OCI-LY1 (cell line): ENCODE results near the gene ASB4.

Experiments
- H2AFZ ChIP-seq: fragments of 200-600 bp; sonication (generic), shearing (Covaris generic); 2 replicates; pipeline ENCODE4 v1.6.0; 2014; ENCODE audit warnings: antibody characterized with exemption, mild to moderate bottlenecking, low read length
- H3F3A ChIP-seq: fragments of 200-600 bp; sonication (generic), shearing (Covaris generic); 2 replicates; pipeline ENCODE4 v1.6.0; 2014; ENCODE audit warnings: mild to moderate bottlenecking, antibody characterized with exemption, low read length, moderate library complexity; ENCODE audit not compliant: insufficient read depth
- H3K27ac ChIP-seq: fragments of 200-600 bp; sonication (generic); 2 replicates; pipeline ENCODE4 v1.5.1; 2014; ENCODE audit warnings: low read length, mixed run types, mild to moderate bottlenecking, low read depth; ENCODE audit not compliant: poor library complexity, severe bottlenecking
- H3K27me3 ChIP-seq: fragments of 200-600 bp; sonication (generic); 2 replicates; pipeline ENCODE4 v1.6.0; 2014; ENCODE audit warnings: antibody characterized with exemption, mild to moderate bottlenecking, low read length, moderate library complexity; ENCODE audit not compliant: insufficient read depth
- H3K36me3 ChIP-seq: fragments of 200-600 bp; sonication (generic); 2 replicates; pipeline ENCODE4 v1.6.1; 2014; ENCODE audit warnings: mild to moderate bottlenecking, antibody characterized with exemption, low read length, moderate library complexity, mixed read lengths; ENCODE audit not compliant: insufficient read depth
- H3K4me1 ChIP-seq: fragments of 200-600 bp; sonication (generic); 2 replicates; pipeline ENCODE4 v1.5.1; 2014; ENCODE audit warnings: mild to moderate bottlenecking, low read length, moderate library complexity; ENCODE audit not compliant: insufficient read depth, severe bottlenecking
- H3K4me2 ChIP-seq: fragments of 200-600 bp; sonication (generic), shearing (Covaris generic); 2 replicates; pipeline ENCODE4 v1.6.1; 2014; ENCODE audit warnings: low read length
- H3K4me3 ChIP-seq: fragments of 200-600 bp; sonication (generic); 2 replicates; pipeline ENCODE4 v1.5.1; 2014; ENCODE audit warnings: low read length, low read depth, mild to moderate bottlenecking, mixed read lengths; ENCODE audit not compliant: poor library complexity, severe bottlenecking
- H3K79me2 ChIP-seq: fragments of 200-600 bp; shearing (Covaris generic); 2 replicates; pipeline ENCODE4 v1.6.1; 2016; ENCODE audit warnings: mixed run types, low read length, mixed read lengths; ENCODE audit not compliant: insufficient read depth
- H3K9ac ChIP-seq: fragments of 200-600 bp; sonication (generic), shearing (Covaris generic); 2 replicates; pipeline ENCODE4 v1.6.1; 2014; ENCODE audit warnings: mild to moderate bottlenecking, low read length, mixed read lengths
- H3K9me2 ChIP-seq: fragments of 200-600 bp; sonication (generic), shearing (Covaris generic); 2 replicates; pipeline ENCODE4 v1.6.1; 2014; ENCODE audit warnings: low read depth, mild to moderate bottlenecking, low read length, mixed read lengths
- H3K9me3 ChIP-seq: fragments of 200-600 bp; shearing (Covaris generic); 2 replicates; pipeline ENCODE4 v1.6.1; 2014; ENCODE audit warnings: low read length, mixed read lengths
- H4K20me1 ChIP-seq: fragments of 200-600 bp; sonication (generic), shearing (Covaris generic); 2 replicates; pipeline ENCODE4 v1.6.0; 2016; ENCODE audit warnings: mild to moderate bottlenecking, low read length; ENCODE audit not compliant: insufficient read depth
- EZH2 ChIP-seq: fragments of 200-600 bp; sonication (generic), shearing (Covaris generic); IDR thresholded peaks from 2 replicates; pipeline ENCODE4 v1.8.0; 2017; ENCODE audit warnings: borderline replicate concordance, mixed run types, mild to moderate bottlenecking, antibody characterized with exemption, low read length, moderate library complexity, mixed read lengths
- TF ChIP-seq, protein P1 (sequence below): fragments of 200-600 bp; sonication (generic), shearing (Covaris generic); IDR thresholded peaks from 2 replicates; pipeline ENCODE4 v1.5.1; 2017; ENCODE audit warnings: mild to moderate bottlenecking, antibody characterized with exemption, low read length, moderate library complexity, mixed read lengths

The ASB4 gene

DNA sequence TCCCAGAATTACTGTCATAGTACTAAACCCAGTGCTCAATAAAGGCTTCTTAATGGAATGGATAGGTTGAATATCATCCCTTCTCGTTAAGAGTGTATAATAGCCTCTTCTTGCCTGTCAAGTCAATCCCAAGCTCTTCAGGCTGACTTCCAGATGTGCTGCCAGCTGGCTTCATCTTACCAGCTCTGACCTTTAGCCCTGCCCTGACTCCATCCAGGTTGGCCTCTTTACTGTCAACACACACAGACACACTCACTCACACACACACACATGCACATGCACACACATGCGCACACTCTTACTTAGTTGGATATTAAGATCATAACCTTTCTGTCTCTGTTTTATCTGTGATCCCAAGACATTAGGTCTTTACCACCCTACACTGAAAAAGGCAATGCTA, 49.1 kb downstream of the ASB4 start:
- no peak overlapping the region for H2AFZ ChIP-seq
- H3K79me2 ChIP-seq, result no peaks in the 10 kb centered on the region
- no peak overlapping the region for H3K4me2 ChIP-seq
- no peak for TF ChIP-seq EZH2
- TF ChIP-seq, protein P1, sequence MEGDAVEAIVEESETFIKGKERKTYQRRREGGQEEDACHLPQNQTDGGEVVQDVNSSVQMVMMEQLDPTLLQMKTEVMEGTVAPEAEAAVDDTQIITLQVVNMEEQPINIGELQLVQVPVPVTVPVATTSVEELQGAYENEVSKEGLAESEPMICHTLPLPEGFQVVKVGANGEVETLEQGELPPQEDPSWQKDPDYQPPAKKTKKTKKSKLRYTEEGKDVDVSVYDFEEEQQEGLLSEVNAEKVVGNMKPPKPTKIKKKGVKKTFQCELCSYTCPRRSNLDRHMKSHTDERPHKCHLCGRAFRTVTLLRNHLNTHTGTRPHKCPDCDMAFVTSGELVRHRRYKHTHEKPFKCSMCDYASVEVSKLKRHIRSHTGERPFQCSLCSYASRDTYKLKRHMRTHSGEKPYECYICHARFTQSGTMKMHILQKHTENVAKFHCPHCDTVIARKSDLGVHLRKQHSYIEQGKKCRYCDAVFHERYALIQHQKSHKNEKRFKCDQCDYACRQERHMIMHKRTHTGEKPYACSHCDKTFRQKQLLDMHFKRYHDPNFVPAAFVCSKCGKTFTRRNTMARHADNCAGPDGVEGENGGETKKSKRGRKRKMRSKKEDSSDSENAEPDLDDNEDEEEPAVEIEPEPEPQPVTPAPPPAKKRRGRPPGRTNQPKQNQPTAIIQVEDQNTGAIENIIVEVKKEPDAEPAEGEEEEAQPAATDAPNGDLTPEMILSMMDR, result no peak
- H3F3A ChIP-seq, result no peaks in the 10 kb centered on the region
- no peak overlapping the region for H3K27ac ChIP-seq
- H3K9me3 ChIP-seq, result no peaks in the 10 kb centered on the region
- H4K20me1 ChIP-seq, result no peaks in the 10 kb centered on the region
- no peak overlapping the region for H3K4me3 ChIP-seq
- H3K27me3 ChIP-seq, result no peaks in the 10 kb centered on the region
- no peaks in the 10 kb centered on the region for H3K9me2 ChIP-seq
- H3K36me3 ChIP-seq, result no peaks in the 10 kb centered on the region
- no peaks in the 10 kb centered on the region for H3K4me1 ChIP-seq
- H3K9ac ChIP-seq, result no peak overlapping the region

DNA sequence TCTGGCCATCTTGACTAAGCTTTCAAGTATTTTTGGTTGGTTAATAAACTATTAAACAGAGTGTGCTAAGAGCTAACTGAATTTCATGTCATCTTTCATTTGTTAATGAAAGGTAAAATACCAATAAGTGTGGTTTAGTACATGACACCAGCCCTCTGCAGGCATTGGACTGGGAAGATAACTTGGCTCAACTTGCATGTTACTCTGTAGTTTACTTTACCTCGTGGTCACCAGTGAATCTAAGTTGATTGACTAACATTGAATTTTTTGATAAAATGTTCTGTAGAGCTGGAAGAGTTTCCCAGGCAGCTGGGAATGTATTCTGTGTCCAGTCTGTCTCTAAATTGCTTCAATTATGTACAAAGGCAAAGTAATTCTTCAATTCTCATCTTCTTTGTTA, 49.9 kb downstream of the ASB4 start:
- Histone ChIP-seq H3F3A (no peaks in the 10 kb centered on the region), H3K27ac (no peak overlapping the region), H3K9me3 (no peaks in the 10 kb centered on the region), H4K20me1 (no peaks in the 10 kb centered on the region), H2AFZ (no peak overlapping the region), H3K27me3 (no peaks in the 10 kb centered on the region), H3K9me2 (no peaks in the 10 kb centered on the region), H3K4me3 (no peak overlapping the region), H3K9ac (no peak overlapping the region), H3K79me2 (no peaks in the 10 kb centered on the region), H3K4me1 (no peaks in the 10 kb centered on the region), H3K4me2 (no peak overlapping the region), H3K36me3 (no peaks in the 10 kb centered on the region)
- no peak for TF ChIP-seq EZH2

DNA sequence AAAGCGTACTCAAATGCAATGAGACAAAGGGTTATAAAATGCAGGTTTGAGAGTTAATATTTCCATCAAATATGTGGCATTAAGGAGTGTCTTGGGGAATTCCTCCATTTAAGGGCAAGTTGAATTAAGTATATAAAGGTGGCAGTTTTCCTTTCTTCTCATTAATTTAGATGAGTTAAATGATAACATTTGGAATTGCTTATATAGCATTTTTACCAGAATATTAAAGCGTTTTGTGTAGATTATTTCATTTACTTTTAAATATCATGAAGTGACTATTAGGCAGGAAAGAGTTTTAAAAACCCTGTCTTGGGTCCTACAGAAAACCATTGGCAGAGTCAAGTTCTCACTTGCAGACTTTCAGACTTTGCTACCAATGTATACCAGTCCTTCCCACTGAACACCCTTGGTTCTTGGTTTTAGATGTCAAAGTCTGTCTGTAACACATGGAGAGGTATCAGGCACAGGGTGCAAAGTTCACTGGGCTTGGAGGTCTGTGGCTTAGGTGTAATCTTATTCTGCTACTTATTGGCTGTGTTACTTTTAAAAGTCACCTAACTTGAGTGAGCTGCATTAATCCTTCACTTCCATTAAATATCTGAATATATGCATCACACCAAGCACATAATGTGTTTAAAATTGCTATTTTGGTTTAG, 51.0 kb downstream of the ASB4 start:
- TF ChIP-seq EZH2, result no peak
- TF ChIP-seq, protein P1, result no peak
- no peaks in the 10 kb centered on the region for H3K27me3 ChIP-seq
- H3K9me2 ChIP-seq, result no peaks in the 10 kb centered on the region
- H3K4me3 ChIP-seq, result no peak overlapping the region
- H3K79me2 ChIP-seq, result no peaks in the 10 kb centered on the region
- no peak overlapping the region for H3K9ac ChIP-seq
- H3K27ac ChIP-seq, result no peak overlapping the region
- no peaks in the 10 kb centered on the region for H4K20me1 ChIP-seq
- H3K4me2 ChIP-seq, result no peak overlapping the region
- no peaks in the 10 kb centered on the region for H3K4me1 ChIP-seq
- H3K36me3 ChIP-seq, result no peaks in the 10 kb centered on the region
- no peak overlapping the region for H2AFZ ChIP-seq
- no peaks in the 10 kb centered on the region for H3K9me3 ChIP-seq
- H3F3A ChIP-seq, result no peaks in the 10 kb centered on the region

DNA sequence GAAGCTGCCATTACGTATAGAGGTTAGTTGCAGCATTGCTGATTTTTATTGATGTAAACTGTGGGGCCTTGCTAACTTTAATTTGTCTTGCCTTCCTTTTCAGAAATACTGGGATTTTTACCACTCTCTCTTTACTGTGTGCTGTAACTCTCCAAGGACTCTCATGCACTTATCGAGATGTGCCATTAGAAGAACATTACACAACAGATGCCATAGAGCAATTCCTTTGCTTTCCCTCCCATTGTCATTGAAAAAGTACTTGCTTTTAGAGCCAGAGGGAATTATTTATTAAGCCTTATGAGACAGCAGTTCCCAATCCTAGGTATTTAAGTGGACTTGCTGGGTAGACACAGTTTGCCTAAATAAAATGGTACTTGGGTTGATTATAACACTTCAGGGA, 51.7 kb downstream of the ASB4 start:
- Histone ChIP-seq H4K20me1 (no peaks in the 10 kb centered on the region), H3K27ac (no peak overlapping the region), H3K79me2 (no peaks in the 10 kb centered on the region), H3K9me3 (no peaks in the 10 kb centered on the region), H3K27me3 (no peaks in the 10 kb centered on the region), H3K9ac (no peak overlapping the region), H3F3A (no peaks in the 10 kb centered on the region), H3K4me3 (no peak overlapping the region), H3K4me2 (no peak overlapping the region), H2AFZ (no peak overlapping the region), H3K4me1 (no peaks in the 10 kb centered on the region), H3K9me2 (no peaks in the 10 kb centered on the region), H3K36me3 (no peaks in the 10 kb centered on the region)
- TF ChIP-seq EZH2, result no peak
- TF ChIP-seq, protein P1, result no peak
